HepG2 (cell line): ENCODE measurements around the gene ANG. TPM values are rescaled to one million over a fixed set of nuclear protein-coding genes. Genes with fewer than 3 reads are reported as not detected.
A peak's percentile ranks its signal among the peaks of the same experiment; 100 is the strongest.

Experiments used
- ARNT2 ChIP-seq: sonication (generic); formaldehyde crosslinking; IDR thresholded peaks from 2 replicates; pipeline ENCODE4 v1.8.0; 2022; ENCODE audit warnings: mild to moderate bottlenecking, low read depth, missing genetic modification reagents, moderate library complexity
- ATM ChIP-seq: fragments of 450-650 bp; IDR thresholded peaks from 2 replicates; pipeline ENCODE4 v1.7.1; 2017; ENCODE audit warnings: mild to moderate bottlenecking, borderline replicate concordance
- BCL6 ChIP-seq: IDR thresholded peaks from 2 replicates; pipeline ENCODE4 v1.6.1; 2016; ENCODE audit warnings: missing genetic modification reagents, missing compliant biosample characterization
- FOSL1 ChIP-seq: sonication (generic); formaldehyde crosslinking; IDR thresholded peaks from 2 replicates; pipeline ENCODE4 v1.9.0; 2021; ENCODE audit warnings: missing genetic modification reagents, borderline replicate concordance
- JDP2 ChIP-seq: sonication (generic); formaldehyde crosslinking; IDR thresholded peaks from 2 replicates; pipeline ENCODE4 v1.8.1; 2022; ENCODE audit warnings: missing genetic modification reagents, borderline replicate concordance
- MED1 ChIP-seq: sonication (generic); formaldehyde crosslinking; IDR thresholded peaks from 2 replicates; pipeline ENCODE4 v1.4.0; 2020; ENCODE audit warnings: missing genetic modification reagents
- RELA ChIP-seq: sonication (generic); formaldehyde crosslinking; IDR thresholded peaks from 2 replicates; pipeline ENCODE4 v1.4.0; 2020; ENCODE audit warnings: missing genetic modification reagents
- RFX3 ChIP-seq: IDR thresholded peaks from 2 replicates; pipeline ENCODE4 v1.6.1; 2016; ENCODE audit warnings: missing biosample characterization, missing genetic modification reagents
- YEATS4 ChIP-seq: sonication (generic); formaldehyde crosslinking; IDR thresholded peaks from 2 replicates; pipeline ENCODE4 v1.4.0; 2020; ENCODE audit warnings: missing genetic modification reagents, borderline replicate concordance
- ZFP41 ChIP-seq: sonication (generic); formaldehyde crosslinking; IDR thresholded peaks from 2 replicates; pipeline ENCODE4 v1.4.0; 2020; ENCODE audit warnings: mild to moderate bottlenecking, missing genetic modification reagents, borderline replicate concordance
- ZNF382 ChIP-seq: sonication (generic); formaldehyde crosslinking; IDR thresholded peaks from 2 replicates; pipeline ENCODE4 v1.5.0; 2020; ENCODE audit warnings: missing genetic modification reagents, mild to moderate bottlenecking, borderline replicate concordance
- ZNF556 ChIP-seq: sonication (generic); formaldehyde crosslinking; IDR thresholded peaks from 2 replicates; pipeline ENCODE4 v1.4.0; 2020; ENCODE audit warnings: mild to moderate bottlenecking, missing genetic modification reagents, borderline replicate concordance
- ZNF746 ChIP-seq: sonication (generic); formaldehyde crosslinking; IDR thresholded peaks from 2 replicates; pipeline ENCODE4 v1.8.0; 2022; ENCODE audit warnings: mild to moderate bottlenecking, missing genetic modification reagents
- ZNF75D ChIP-seq: sonication (generic); formaldehyde crosslinking; IDR thresholded peaks from 2 replicates; pipeline ENCODE4 v1.8.1; 2023; ENCODE audit warnings: missing genetic modification reagents, mild to moderate bottlenecking, borderline replicate concordance
- ZNF761 ChIP-seq: sonication (generic); formaldehyde crosslinking; conservative IDR thresholded peaks from 2 replicates; pipeline ENCODE4 v1.4.0; 2020; ENCODE audit warnings: mild to moderate bottlenecking, missing genetic modification reagents
- polyA plus RNA-seq, 8 experiments: library from polyadenylated mRNA; depleted of rRNA in 3 of 8; stranded (reverse) in 7 of 8; unstranded in 1 of 8; fragments of >200 nt; fragmentation: Illumina TruSeq in 4 of 8; extraction: Trizol in 4 of 8; gene quantifications; 2 replicates each; pipeline versions ENCODE4 v1.2.1 to v1.2.3, GENCODE V29; 2011 to 2016; ENCODE audit warnings: low read depth in 4 of 8, missing spikeins in 1 of 8, mixed read lengths in 1 of 8; ENCODE audit not compliant: insufficient read depth in 1 of 8
- total RNA-seq, 5 experiments: library from RNA; depleted of rRNA; stranded (reverse); fragments of >200 nt; fragmentation: Illumina TruSeq; extraction: Trizol; gene quantifications; 2 replicates each; pipeline ENCODE4 v1.2.3, GENCODE V29; 2016; ENCODE audit warnings: low read depth in 1 of 5
- TF ChIP-seq, protein P1 (sequence below): sonication (generic); formaldehyde crosslinking; IDR thresholded peaks from 2 replicates; pipeline ENCODE4 v1.5.0; 2020; ENCODE audit warnings: missing genetic modification reagents
- TF ChIP-seq, protein P2 (sequence below): IDR thresholded peaks from 2 replicates; pipeline ENCODE4 v1.6.1; 2016; ENCODE audit warnings: missing genetic modification reagents, missing compliant biosample characterization
- TF ChIP-seq, protein P3 (sequence below): sonication (generic); formaldehyde crosslinking; IDR thresholded peaks from 2 replicates; pipeline ENCODE4 v1.8.1; 2023; ENCODE audit warnings: missing genetic modification reagents, mild to moderate bottlenecking, borderline replicate concordance
- TF ChIP-seq, protein P4 (sequence below): IDR thresholded peaks from 2 replicates; pipeline ENCODE4 v1.6.1; 2018; ENCODE audit warnings: missing genetic modification reagents, mild to moderate bottlenecking, missing compliant biosample characterization
- TF ChIP-seq, protein P5 (sequence below): sonication (generic); formaldehyde crosslinking; IDR thresholded peaks from 2 replicates; pipeline ENCODE4 v1.5.0; 2020; ENCODE audit warnings: missing genetic modification reagents, mild to moderate bottlenecking, borderline replicate concordance
- TF ChIP-seq, protein P6 (sequence below): IDR thresholded peaks from 2 replicates; pipeline ENCODE4 v1.6.1; 2016; ENCODE audit warnings: low read depth, borderline replicate concordance
- TF ChIP-seq, protein P7 (sequence below): IDR thresholded peaks from 2 replicates; pipeline ENCODE4 v1.6.1; 2016
- TF ChIP-seq, protein P8 (sequence below): IDR thresholded peaks from 2 replicates; pipeline ENCODE4 v1.6.1; 2016; ENCODE audit warnings: missing biosample characterization, missing genetic modification reagents, low read depth

The ANG gene
- total and polyA plus RNA-seq, 2 of the 13 experiments (the other 11 are each of a cell fraction or from before 2014, with no cell fraction given) = 83.6 to 401 TPM

DNA sequence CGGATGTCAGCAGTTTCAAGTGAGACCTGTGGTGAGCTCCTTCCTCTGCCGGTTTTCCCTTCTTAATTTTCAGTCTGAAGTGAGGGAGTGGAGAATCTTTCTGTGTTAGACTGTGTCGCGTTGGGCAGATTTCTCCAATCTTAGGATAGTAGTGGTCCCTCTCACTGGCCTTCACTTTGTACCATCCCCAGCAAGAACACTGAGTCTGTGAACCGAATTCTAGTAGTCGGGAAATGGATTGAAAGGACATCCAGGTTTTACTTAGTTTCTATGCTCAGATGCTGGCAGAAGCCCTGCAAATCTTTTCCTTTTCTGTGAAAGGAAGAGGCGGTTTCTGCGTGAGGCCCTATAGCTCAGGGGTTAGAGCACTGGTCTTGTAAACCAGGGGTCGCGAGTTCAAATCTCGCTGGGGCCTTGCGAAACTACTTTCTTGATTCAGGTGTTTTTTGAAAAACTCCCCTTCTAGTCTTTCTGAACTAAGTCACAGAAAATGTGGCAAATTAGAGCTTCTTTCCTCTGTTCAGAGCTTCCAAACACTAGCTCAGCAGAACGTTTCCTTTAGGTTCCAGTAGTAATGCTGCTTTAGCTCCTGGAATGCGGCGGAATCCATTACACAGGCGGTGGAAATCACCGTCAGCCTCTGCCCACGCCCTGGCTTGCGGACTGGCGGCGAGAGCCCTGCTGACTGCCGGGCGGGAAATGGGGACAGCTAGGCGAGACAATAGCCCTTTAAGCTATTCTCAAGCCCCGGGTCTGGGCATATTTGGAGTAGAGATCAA lies 7.0 kb upstream of the ANG start (continued):
- TF ChIP-seq, protein P1, sequence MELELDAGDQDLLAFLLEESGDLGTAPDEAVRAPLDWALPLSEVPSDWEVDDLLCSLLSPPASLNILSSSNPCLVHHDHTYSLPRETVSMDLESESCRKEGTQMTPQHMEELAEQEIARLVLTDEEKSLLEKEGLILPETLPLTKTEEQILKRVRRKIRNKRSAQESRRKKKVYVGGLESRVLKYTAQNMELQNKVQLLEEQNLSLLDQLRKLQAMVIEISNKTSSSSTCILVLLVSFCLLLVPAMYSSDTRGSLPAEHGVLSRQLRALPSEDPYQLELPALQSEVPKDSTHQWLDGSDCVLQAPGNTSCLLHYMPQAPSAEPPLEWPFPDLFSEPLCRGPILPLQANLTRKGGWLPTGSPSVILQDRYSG (CRISPR knock-in tag) = no peak
- TF ChIP-seq ZNF382 (no peak), BCL6 (CRISPR knock-in tag) (peak; percentile 25; the same call in 1 of the 2 replicates), JDP2 (no peak), MED1 (CRISPR knock-in tag) (peak; percentile 79), ZNF75D (CRISPR knock-in tag) (0 out of 2 replicates have a peak, but pooled peaks have one; percentile 24), ZNF746 (CRISPR knock-in tag) (no peak), RELA (no peak), ZFP41 (CRISPR knock-in tag) (no peak), FOSL1 (CRISPR knock-in tag) (no peak), ARNT2 (no peak), YEATS4 (CRISPR knock-in tag) (peak; percentile 30; the same call in 1 of the 2 replicates), ZNF761 (0 out of 2 replicates have a peak, but pooled peaks have one; percentile 72), ATM (no peak), RFX3 (CRISPR knock-in tag) (no peak), ZNF556 (CRISPR knock-in tag) (peak; percentile 50; the same call in 1 of the 2 replicates)
- TF ChIP-seq, protein P2, sequence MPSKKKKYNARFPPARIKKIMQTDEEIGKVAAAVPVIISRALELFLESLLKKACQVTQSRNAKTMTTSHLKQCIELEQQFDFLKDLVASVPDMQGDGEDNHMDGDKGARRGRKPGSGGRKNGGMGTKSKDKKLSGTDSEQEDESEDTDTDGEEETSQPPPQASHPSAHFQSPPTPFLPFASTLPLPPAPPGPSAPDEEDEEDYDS = no peak
- TF ChIP-seq, protein P3, sequence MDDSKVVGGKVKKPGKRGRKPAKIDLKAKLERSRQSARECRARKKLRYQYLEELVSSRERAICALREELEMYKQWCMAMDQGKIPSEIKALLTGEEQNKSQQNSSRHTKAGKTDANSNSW (CRISPR knock-in tag) = no peak
- TF ChIP-seq, protein P4, sequence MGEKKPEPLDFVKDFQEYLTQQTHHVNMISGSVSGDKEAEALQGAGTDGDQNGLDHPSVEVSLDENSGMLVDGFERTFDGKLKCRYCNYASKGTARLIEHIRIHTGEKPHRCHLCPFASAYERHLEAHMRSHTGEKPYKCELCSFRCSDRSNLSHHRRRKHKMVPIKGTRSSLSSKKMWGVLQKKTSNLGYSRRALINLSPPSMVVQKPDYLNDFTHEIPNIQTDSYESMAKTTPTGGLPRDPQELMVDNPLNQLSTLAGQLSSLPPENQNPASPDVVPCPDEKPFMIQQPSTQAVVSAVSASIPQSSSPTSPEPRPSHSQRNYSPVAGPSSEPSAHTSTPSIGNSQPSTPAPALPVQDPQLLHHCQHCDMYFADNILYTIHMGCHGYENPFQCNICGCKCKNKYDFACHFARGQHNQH = peak; percentile 76; the same call in 1 of the 2 replicates
- TF ChIP-seq, protein P5, sequence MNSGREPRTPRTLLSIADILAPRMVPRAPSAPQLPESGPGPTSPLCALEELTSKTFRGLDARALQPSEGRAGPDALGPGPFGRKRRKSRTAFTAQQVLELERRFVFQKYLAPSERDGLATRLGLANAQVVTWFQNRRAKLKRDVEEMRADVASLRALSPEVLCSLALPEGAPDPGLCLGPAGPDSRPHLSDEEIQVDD (CRISPR knock-in tag) = no peak
- TF ChIP-seq, protein P6, sequence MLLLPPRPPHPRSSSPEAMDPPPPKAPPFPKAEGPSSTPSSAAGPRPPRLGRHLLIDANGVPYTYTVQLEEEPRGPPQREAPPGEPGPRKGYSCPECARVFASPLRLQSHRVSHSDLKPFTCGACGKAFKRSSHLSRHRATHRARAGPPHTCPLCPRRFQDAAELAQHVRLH (CRISPR knock-in tag) = peak; percentile 91
- TF ChIP-seq, protein P7, sequence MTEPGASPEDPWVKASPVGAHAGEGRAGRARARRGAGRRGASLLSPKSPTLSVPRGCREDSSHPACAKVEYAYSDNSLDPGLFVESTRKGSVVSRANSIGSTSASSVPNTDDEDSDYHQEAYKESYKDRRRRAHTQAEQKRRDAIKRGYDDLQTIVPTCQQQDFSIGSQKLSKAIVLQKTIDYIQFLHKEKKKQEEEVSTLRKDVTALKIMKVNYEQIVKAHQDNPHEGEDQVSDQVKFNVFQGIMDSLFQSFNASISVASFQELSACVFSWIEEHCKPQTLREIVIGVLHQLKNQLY (CRISPR knock-in tag) = 0 out of 2 replicates have a peak, but pooled peaks have one; percentile 61
- TF ChIP-seq, protein P8, sequence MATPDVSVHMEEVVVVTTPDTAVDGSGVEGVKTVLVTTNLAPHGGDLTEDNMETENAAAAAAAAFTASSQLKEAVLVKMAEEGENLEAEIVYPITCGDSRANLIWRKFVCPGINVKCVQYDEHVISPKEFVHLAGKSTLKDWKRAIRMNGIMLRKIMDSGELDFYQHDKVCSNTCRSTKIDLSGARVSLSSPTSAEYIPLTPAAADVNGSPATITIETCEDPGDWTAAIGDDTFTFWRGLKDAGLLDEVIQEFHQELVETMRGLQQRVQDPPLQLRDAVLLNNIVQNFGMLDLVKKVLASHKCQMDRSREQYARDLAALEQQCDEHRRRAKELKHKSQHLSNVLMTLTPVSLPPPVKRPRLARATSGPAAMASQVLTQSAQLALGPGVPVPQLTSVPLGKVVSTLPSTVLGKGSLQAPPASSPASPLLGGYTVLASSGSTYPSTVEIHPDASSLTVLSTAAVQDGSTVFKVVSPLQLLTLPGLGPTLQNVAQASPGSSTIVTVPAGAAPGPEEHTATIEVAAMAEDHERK (CRISPR knock-in tag) = no peak
